PC-9 (cell line): ENCODE data around the gene SHANK1. TPM values are rescaled to one million over a fixed set of nuclear protein-coding genes. Genes with fewer than 3 reads are reported as not detected.

Source experiments
- BruUV-seq: library from RNA; stranded (reverse); fragments of 400-500 nt; replicated peaks from 2 replicates; lab custom pipeline; 2021; lab: Mats Ljungman, UMichigan
- CTCF ChIA-PET: fragments of 300-600 bp; sonication (Branson Sonifier 250); formaldehyde crosslinking; loops from one replicate; lab custom pipeline; 2022; ENCODE audit warnings: antibody characterized with exemption; lab: Charles Lee
- POLR2A ChIA-PET: fragments of 300-600 bp; sonication (Branson Sonifier 250); formaldehyde crosslinking; loops from one replicate; lab custom pipeline; 2022; ENCODE audit warnings: antibody characterized with exemption; ENCODE audit not compliant: unreplicated experiment; lab: Charles Lee
- DNase-seq, 2 experiments: peaks; one replicate each; pipeline versions ENCODE4 v3.0.0 to v3.0.0-alpha.2; 2015 to 2022; ENCODE audit warnings: mixed read lengths in 1 of 2
- H2AFZ ChIP-seq: fragments of 200-600 bp; sonication (generic); 2 replicates; pipeline ENCODE4 v1.8.1; 2017; ENCODE audit warnings: antibody characterized with exemption
- H3F3A ChIP-seq: fragments of 200-600 bp; sonication (generic); 2 replicates; pipeline ENCODE4 v1.8.1; 2017; ENCODE audit warnings: antibody characterized with exemption, mild to moderate bottlenecking, low read depth; ENCODE audit not compliant: insufficient read depth
- H3K27ac ChIP-seq: fragments of 200-600 bp; sonication (generic); 2 replicates; pipeline ENCODE4 v1.6.1; 2016; ENCODE audit warnings: mixed run types
- H3K27me3 ChIP-seq: fragments of 200-600 bp; sonication (generic); 2 replicates; pipeline ENCODE4 v1.6.1; 2016; ENCODE audit warnings: low read depth, mixed run types; ENCODE audit not compliant: insufficient read depth
- H3K36me3 ChIP-seq: fragments of 200-600 bp; sonication (generic); 2 replicates; pipeline ENCODE4 v1.6.1; 2016; ENCODE audit warnings: low read depth, mixed run types
- H3K4me1 ChIP-seq: fragments of 200-600 bp; sonication (generic); replicated peaks from 2 replicates; pipeline ENCODE4 v1.6.1; 2016; ENCODE audit warnings: mixed run types; ENCODE audit not compliant: insufficient read depth
- H3K4me2 ChIP-seq: fragments of 200-600 bp; sonication (generic); 2 replicates; pipeline ENCODE4 v1.6.1; 2017; ENCODE audit warnings: mixed run types
- H3K4me3 ChIP-seq: fragments of 200-600 bp; sonication (generic); 2 replicates; pipeline ENCODE4 v1.6.1; 2016; ENCODE audit warnings: mixed run types
- H3K79me2 ChIP-seq: fragments of 200-600 bp; sonication (generic); 2 replicates; pipeline ENCODE4 v1.6.1; 2017; ENCODE audit warnings: low read depth, mixed run types
- H3K9me2 ChIP-seq: fragments of 200-600 bp; sonication (generic); 2 replicates; pipeline ENCODE4 v1.8.1; 2017; ENCODE audit warnings: mild to moderate bottlenecking; ENCODE audit not compliant: insufficient read depth
- H3K9me3 ChIP-seq: fragments of 200-600 bp; sonication (generic); 2 replicates; pipeline ENCODE4 v1.8.1; 2016; ENCODE audit warnings: low read depth; ENCODE audit not compliant: insufficient read depth
- H4K20me1 ChIP-seq: fragments of 200-600 bp; sonication (generic); 2 replicates; pipeline ENCODE4 v1.8.1; 2017; ENCODE audit not compliant: insufficient read depth
- CTCF ChIP-seq: fragments of 200-600 bp; sonication (generic); conservative IDR thresholded peaks from 2 replicates; pipeline ENCODE4 v1.6.1; 2017; ENCODE audit warnings: mixed run types, antibody characterized with exemption, mild to moderate bottlenecking, moderate library complexity
- EZH2 ChIP-seq: fragments of 200-600 bp; sonication (generic); IDR thresholded peaks from 2 replicates; pipeline ENCODE4 v1.8.0; 2017; ENCODE audit warnings: antibody characterized with exemption, low read depth
- intact Hi-C: fragments of 100-400 bp; cut with micrococcal nuclease; formaldehyde crosslinking; loops from one replicate; pipeline ENCODE4 v1.10.0; 2022; ENCODE audit not compliant: unreplicated experiment
- total RNA-seq: library from RNA; stranded (reverse); gene quantifications from 2 replicates; pipeline ENCODE4 v1.2.3, GENCODE V29; 2021

SHANK1 gene
- total RNA-seq, 1 experiment from 2014 or later: not detected

GRCh38 chr19:50725911-50726230 is 6.3 kb upstream of the SHANK1 start:
- POLR2A ChIA-PET: no interaction called here

DNA sequence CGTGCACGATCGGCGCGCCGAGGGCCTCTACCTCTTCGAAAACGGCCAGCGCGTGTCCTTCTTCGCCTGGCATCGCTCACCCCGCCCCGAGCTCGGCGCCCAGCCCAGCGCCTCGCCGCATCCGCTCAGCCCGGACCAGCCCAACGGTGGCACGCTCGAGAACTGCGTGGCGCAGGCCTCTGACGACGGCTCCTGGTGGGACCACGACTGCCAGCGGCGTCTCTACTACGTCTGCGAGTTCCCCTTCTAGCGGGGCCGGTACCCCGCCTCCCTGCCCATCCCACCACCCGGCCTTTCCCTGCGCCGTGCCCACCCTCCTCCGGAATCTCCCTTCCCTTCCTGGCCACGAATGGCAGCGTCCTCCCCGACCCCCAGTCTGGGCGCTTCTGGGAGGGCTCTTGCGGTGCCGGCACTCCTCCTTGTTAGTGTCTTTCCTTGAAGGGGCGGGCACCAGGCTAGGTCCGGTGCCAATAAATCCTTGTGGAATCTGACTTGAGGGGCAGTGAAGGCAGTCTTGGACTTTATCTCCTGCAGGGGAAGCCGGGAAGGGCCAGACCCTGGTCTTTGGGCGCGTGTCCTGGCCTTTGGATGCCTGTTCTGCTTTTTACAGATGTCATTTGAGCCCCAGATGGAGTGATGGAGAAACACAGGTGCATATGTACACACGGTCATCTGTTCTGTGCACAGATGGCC is 5.8 kb upstream of the SHANK1 start:
- intact Hi-C loops: no loop called here
- no peak overlapping the region for H3K4me2 ChIP-seq

More at GRCh38 chr19:50725911-50726230, 6.3 kb upstream of the SHANK1 start:
- Histone ChIP-seq H3F3A (no peaks in the 10 kb centered on the region), H3K4me2 (no peak overlapping the region), H2AFZ (no peak overlapping the region), H3K9me2 (no peaks in the 10 kb centered on the region), H3K4me3 (no peak overlapping the region), H3K36me3 (no peaks in the 10 kb centered on the region), H3K9me3 (no peaks in the 10 kb centered on the region; the same call in 1 of the 2 replicates), H3K4me1 (no peaks in the 10 kb centered on the region), H3K79me2 (no peaks in the 10 kb centered on the region), H4K20me1 (no peaks in the 10 kb centered on the region), H3K27me3 (peaks cover 66% of the 10 kb centered on the region), H3K27ac (no peak overlapping the region)
- CTCF ChIA-PET: no interaction called here
- no peak for DNase-seq
- TF ChIP-seq EZH2: no peak
- TF ChIP-seq CTCF: no peak
- intact Hi-C loops: no loop called here
- no TSS peak for BruUV-seq

GRCh38 chr19:50724522-50725217 is 5.1 kb upstream of the SHANK1 start:
- Histone ChIP-seq H3K4me1 (no peaks in the 10 kb centered on the region), H3K36me3 (no peaks in the 10 kb centered on the region), H3K27me3 (peaks cover 57% of the 10 kb centered on the region), H3K4me2 (no peak overlapping the region), H3F3A (no peaks in the 10 kb centered on the region), H2AFZ (no peak overlapping the region), H4K20me1 (no peaks in the 10 kb centered on the region; the same call in 1 of the 2 replicates), H3K79me2 (no peaks in the 10 kb centered on the region), H3K4me3 (no peak overlapping the region), H3K9me2 (no peaks in the 10 kb centered on the region), H3K27ac (no peak overlapping the region), H3K9me3 (no peaks in the 10 kb centered on the region; the same call in 1 of the 2 replicates)
- intact Hi-C loops: no loop called here
- TF ChIP-seq CTCF (no peak), EZH2 (no peak)
- DNase-seq: no peak
- ChIA-PET CTCF (no interaction called here), POLR2A (no interaction called here)
- BruUV-seq: no TSS peak

More for the DNA sequence above, 5.8 kb upstream of the SHANK1 start:
- no TSS peak for BruUV-seq
- H3K27me3 ChIP-seq: peaks cover 61% of the 10 kb centered on the region
- H2AFZ ChIP-seq: no peak overlapping the region
- POLR2A ChIA-PET: no interaction called here
- no peak overlapping the region for H3K27ac ChIP-seq
- no peaks in the 10 kb centered on the region for H3K36me3 ChIP-seq
- H3K9me2 ChIP-seq: no peaks in the 10 kb centered on the region
- no peaks in the 10 kb centered on the region for H3K79me2 ChIP-seq
- H4K20me1 ChIP-seq: no peaks in the 10 kb centered on the region; the same call in 1 of the 2 replicates
- H3K4me1 ChIP-seq: no peaks in the 10 kb centered on the region
- H3K4me3 ChIP-seq: no peak overlapping the region
- H3K9me3 ChIP-seq: no peaks in the 10 kb centered on the region; the same call in 1 of the 2 replicates
- no peak for DNase-seq
- H3F3A ChIP-seq: no peaks in the 10 kb centered on the region
- CTCF ChIA-PET: no interaction called here
- TF ChIP-seq EZH2: no peak
- TF ChIP-seq CTCF: no peak
